Astrocyte (in vitro differentiated cells and primary cell): ENCODE measurements around the gene APELA.

Experiments
- EZH2 ChIP-seq: IDR thresholded peaks from 2 replicates; pipeline ENCODE4 v1.6.1; 2012; ENCODE audit warnings: mild to moderate bottlenecking, low read length, inconsistent platforms; ENCODE audit not compliant: insufficient read depth
- TF ChIP-seq, protein P1 (sequence below): IDR thresholded peaks from 2 replicates; pipeline ENCODE4 v1.5.1; 2011; ENCODE audit warnings: low read depth, mild to moderate bottlenecking, inconsistent platforms, low read length, moderate library complexity; ENCODE audit not compliant: insufficient read depth

DNA sequence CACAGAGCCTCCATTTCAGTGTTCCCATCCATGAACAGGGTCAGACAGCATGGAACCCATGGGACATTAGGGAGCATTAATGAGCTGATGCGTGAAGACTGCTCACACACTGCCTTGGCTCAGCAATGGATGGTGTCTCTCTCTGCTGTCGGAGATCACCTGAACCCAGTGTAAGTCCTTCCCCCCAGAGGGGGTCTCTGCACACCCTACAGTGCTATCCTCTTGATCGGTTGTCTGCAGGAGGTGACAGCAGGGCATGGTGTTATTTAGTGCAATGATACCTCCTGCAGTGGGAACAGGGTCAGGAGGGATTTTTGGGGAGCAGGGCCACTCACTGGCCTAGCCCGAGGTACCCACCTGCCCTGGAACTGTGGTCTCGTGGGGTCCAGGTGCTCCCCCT lies 25.6 kb downstream of the APELA start:
- TF ChIP-seq, protein P1, sequence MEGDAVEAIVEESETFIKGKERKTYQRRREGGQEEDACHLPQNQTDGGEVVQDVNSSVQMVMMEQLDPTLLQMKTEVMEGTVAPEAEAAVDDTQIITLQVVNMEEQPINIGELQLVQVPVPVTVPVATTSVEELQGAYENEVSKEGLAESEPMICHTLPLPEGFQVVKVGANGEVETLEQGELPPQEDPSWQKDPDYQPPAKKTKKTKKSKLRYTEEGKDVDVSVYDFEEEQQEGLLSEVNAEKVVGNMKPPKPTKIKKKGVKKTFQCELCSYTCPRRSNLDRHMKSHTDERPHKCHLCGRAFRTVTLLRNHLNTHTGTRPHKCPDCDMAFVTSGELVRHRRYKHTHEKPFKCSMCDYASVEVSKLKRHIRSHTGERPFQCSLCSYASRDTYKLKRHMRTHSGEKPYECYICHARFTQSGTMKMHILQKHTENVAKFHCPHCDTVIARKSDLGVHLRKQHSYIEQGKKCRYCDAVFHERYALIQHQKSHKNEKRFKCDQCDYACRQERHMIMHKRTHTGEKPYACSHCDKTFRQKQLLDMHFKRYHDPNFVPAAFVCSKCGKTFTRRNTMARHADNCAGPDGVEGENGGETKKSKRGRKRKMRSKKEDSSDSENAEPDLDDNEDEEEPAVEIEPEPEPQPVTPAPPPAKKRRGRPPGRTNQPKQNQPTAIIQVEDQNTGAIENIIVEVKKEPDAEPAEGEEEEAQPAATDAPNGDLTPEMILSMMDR: no peak
- TF ChIP-seq EZH2: no peak
